ENCODE data around the gene RNPEP.
A peak's percentile ranks its signal among the peaks of the same experiment; 100 is the strongest.

RNPEP gene

DNA sequence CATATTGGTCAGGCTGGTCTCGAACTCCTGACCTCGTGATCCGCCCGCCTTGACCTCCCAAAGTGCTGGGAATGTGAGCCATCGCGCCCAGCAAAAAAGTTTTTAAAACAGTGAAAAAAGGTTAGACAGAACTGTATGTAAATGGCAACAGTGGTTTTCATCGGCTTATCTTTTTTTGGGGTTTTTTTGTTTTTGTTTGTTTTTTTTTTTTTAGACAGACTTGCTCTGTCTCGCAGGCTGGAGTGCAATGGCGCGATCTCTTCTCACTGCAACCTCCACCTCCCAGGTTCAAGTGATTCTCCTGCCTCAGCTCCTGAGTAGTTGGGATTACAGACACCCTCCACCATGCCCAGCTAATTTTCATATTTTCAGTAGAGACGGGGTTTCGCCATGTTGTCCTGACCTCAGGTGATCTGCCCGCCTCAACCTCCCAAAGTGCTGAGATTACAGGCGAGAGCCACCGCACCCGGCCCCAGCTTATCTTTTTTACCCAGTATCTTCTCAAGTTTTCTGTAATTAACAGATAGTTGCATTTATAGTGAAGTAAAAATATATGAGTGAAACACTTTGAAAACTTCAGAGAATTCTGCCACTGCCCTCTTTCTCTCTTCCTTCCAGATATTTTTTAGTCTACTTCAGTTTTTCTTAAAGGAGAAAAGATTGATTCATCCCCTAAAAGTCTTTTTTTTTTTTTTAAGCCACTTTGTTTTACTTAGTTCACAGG, 14.1 kb upstream of the RNPEP start:
- Histone ChIP-seq H4K91ac (ENCODE audit: low read depth, low read length, poor library complexity) (no peak overlapping the region), H3K14ac (ENCODE audit: low read length) (no peak overlapping the region), H3K4me2 (ENCODE audit: insufficient read depth, low read length, poor library complexity, severe bottlenecking) (no peak overlapping the region), H2AK5ac (ENCODE audit: low read depth, low read length) (no peak overlapping the region), H2BK15ac (ENCODE audit: low read length) (no peak overlapping the region), H3K27me3 (ENCODE audit: control insufficient read depth in 3 of 3, insufficient read depth in 3 of 3, low read depth in 1 of 3, low read length in 3 of 3) (no peaks in the 10 kb centered on the region), H4K8ac (ENCODE audit: low read depth, low read length) (no peak overlapping the region), H3K4me3 (ENCODE audit: low read length in 2 of 2) (no peak overlapping the region), H3K27ac (replicated peaks; ENCODE audit: low read length) (no peak overlapping the region), H3K18ac (ENCODE audit: low read length) (no peak overlapping the region), H3K79me1 (ENCODE audit: low read depth, low read length) (no peaks in the 10 kb centered on the region), H3K23ac (ENCODE audit: low read depth, low read length, poor library complexity) (no peak overlapping the region), H3K4ac (ENCODE audit: low read length) (no peak overlapping the region), H3K36me3 (replicated peaks in 1 of 2; ENCODE audit: control insufficient read depth in 2 of 2, insufficient read depth in 2 of 2, low read length in 2 of 2) (peaks cover 15 to 68% of the 10 kb centered on the region in 2 donors), H2BK120ac (ENCODE audit: low read depth, low read length) (no peak overlapping the region), H3K9ac (ENCODE audit: low read depth, low read length, poor library complexity) (no peak overlapping the region), H2BK5ac (ENCODE audit: low read length) (no peak overlapping the region), H2BK12ac (ENCODE audit: low read length) (no peak overlapping the region), H3K4me1 (ENCODE audit: control insufficient read depth in 2 of 2, insufficient read depth in 1 of 2, low read depth in 1 of 2, low read length in 2 of 2) (no peaks in the 10 kb centered on the region), H3K9me3 (replicated peaks in 1 of 2; ENCODE audit: control insufficient read depth in 2 of 2, insufficient read depth in 1 of 2, low read depth in 1 of 2, low read length in 2 of 2) (no peaks in the 10 kb centered on the region), H2AFZ (ENCODE audit: low read length) (no peak overlapping the region)
- WGBS, 2 donors (ENCODE audit: extremely low coverage in 2 of 2, insufficient read length in 2 of 2, insufficient replicate concordance in 1 of 2): no CpG with 5 or more reads among the region's 16 CpGs
- no peak for DNase-seq (ENCODE audit: low spot score)

DNA sequence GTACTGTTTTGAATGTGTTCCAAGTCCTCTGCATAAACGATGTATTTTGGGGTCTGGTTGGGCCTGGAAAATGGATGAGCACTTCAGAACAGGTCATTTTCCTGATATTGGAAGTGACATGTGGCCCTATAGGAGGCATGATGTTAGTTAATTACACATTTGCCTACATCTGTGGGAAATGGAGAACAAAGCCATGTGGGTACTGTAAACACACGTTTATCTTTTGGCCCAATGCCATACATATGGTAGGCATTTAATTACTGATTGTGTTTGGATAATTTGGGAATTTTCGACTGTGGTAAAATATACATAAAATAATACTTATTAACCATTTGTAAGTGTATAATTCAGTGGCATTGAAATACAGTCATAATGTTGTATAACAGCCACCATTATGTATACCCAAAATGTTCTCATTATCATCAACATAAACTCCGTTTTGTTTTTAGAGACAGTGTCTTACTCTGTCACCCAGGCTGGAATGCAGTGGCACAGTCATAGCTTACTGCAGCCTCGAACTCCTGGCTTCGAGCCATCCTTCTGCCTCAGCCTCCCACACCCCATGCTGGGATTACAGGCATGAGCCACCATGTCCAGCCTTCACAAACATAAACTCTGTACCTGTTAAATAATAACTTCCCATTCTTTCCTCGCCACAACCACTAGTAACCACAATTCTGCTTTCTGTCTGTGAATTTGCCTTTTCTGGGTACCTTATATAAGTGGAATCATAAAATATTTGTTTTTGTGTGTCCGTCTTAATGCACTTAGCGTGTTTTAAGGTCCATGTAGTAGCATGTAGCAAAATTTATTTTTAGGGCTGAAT, 11.9 kb upstream of the RNPEP start:
- peaks cover 9 to 51% of the 10 kb centered on the region in 2 donors for H3K36me3 ChIP-seq (replicated peaks in 1 of 2; ENCODE audit: control insufficient read depth in 2 of 2, insufficient read depth in 2 of 2, low read length in 2 of 2)
- no peaks in the 10 kb centered on the region for H3K27me3 ChIP-seq (ENCODE audit: control insufficient read depth in 3 of 3, insufficient read depth in 3 of 3, low read depth in 1 of 3, low read length in 3 of 3)
- no peak overlapping the region for H3K18ac ChIP-seq (ENCODE audit: low read length)
- no peak overlapping the region for H2BK120ac ChIP-seq (ENCODE audit: low read depth, low read length)
- no peak overlapping the region for H3K4me3 ChIP-seq (ENCODE audit: low read length in 2 of 2)
- no peak overlapping the region for H3K9ac ChIP-seq (ENCODE audit: low read depth, low read length, poor library complexity)
- no CpG with 5 or more reads among the region's 9 CpGs for WGBS, 2 donors (ENCODE audit: extremely low coverage in 2 of 2, insufficient read length in 2 of 2, insufficient replicate concordance in 1 of 2)
- H2BK15ac ChIP-seq (ENCODE audit: low read length): no peak overlapping the region
- no peak overlapping the region for H3K14ac ChIP-seq (ENCODE audit: low read length)
- no peak overlapping the region for H2BK5ac ChIP-seq (ENCODE audit: low read length)
- no peak overlapping the region for H3K23ac ChIP-seq (ENCODE audit: low read depth, low read length, poor library complexity)
- H4K91ac ChIP-seq (ENCODE audit: low read depth, low read length, poor library complexity): no peak overlapping the region
- no peaks in the 10 kb centered on the region for H3K9me3 ChIP-seq (replicated peaks in 1 of 2; ENCODE audit: control insufficient read depth in 2 of 2, insufficient read depth in 1 of 2, low read depth in 1 of 2, low read length in 2 of 2)
- no peaks in the 10 kb centered on the region for H3K79me1 ChIP-seq (ENCODE audit: low read depth, low read length)
- no peaks in the 10 kb centered on the region for H3K4me1 ChIP-seq (ENCODE audit: control insufficient read depth in 2 of 2, insufficient read depth in 1 of 2, low read depth in 1 of 2, low read length in 2 of 2)
- no peak for DNase-seq (ENCODE audit: low spot score)
- no peak overlapping the region for H3K27ac ChIP-seq (replicated peaks; ENCODE audit: low read length)
- H4K8ac ChIP-seq (ENCODE audit: low read depth, low read length): no peak overlapping the region
- H3K4ac ChIP-seq (ENCODE audit: low read length): no peak overlapping the region
- no peak overlapping the region for H2AFZ ChIP-seq (ENCODE audit: low read length)
- H2AK5ac ChIP-seq (ENCODE audit: low read depth, low read length): no peak overlapping the region
- no peak overlapping the region for H2BK12ac ChIP-seq (ENCODE audit: low read length)
- no peak overlapping the region for H3K4me2 ChIP-seq (ENCODE audit: insufficient read depth, low read length, poor library complexity, severe bottlenecking)

DNA sequence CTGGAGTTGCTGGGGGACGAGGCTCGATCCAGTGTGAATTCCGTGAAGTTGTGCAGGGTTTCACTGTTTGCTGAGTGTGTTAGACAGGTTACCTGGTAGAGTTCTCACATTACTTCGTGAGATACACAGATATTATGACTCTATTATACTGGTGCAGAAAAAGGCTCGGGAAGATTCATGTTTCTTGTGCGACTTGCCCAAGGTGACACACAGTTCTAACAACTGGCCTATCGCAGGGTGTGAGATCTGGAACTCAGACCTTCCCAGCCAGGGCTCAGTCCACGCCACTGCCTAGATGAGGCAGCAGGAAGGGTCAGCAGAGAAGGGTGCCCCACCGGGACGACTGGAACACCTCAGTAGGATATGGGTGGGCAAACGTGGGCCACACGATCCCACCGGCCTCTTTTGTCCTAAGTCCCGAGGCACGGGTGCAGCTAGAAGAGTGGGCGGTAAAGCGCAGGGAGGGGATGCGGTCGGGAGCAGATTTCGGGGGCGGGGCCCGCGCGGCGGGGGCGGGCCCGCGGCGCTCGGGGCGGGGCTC, 296 bp upstream of the RNPEP start:
- H3K4me2 ChIP-seq (ENCODE audit: insufficient read depth, low read length, poor library complexity, severe bottlenecking): peak overlapping the region; percentile 95
- no peak overlapping the region for H3K27ac ChIP-seq (replicated peaks; ENCODE audit: low read length)
- H2BK15ac ChIP-seq (ENCODE audit: low read length): peak overlapping the region; percentile 82
- no peak overlapping the region for H2AK5ac ChIP-seq (ENCODE audit: low read depth, low read length)
- peak overlapping the region; percentile 13 for H3K9ac ChIP-seq (ENCODE audit: low read depth, low read length, poor library complexity)
- H2BK120ac ChIP-seq (ENCODE audit: low read depth, low read length): no peak overlapping the region
- H3K36me3 ChIP-seq (replicated peaks in 1 of 2; ENCODE audit: control insufficient read depth in 2 of 2, insufficient read depth in 2 of 2, low read length in 2 of 2): peaks cover 0 to 4% of the 10 kb centered on the region in 2 donors
- peak overlapping the region; percentile 82 for H2AFZ ChIP-seq (ENCODE audit: low read length)
- no peak overlapping the region for H4K91ac ChIP-seq (ENCODE audit: low read depth, low read length, poor library complexity)
- peaks cover 2% of the 10 kb centered on the region for H3K79me1 ChIP-seq (ENCODE audit: low read depth, low read length)
- H3K18ac ChIP-seq (ENCODE audit: low read length): peak overlapping the region; percentile 95
- no peak overlapping the region for H2BK12ac ChIP-seq (ENCODE audit: low read length)
- no peak for DNase-seq (ENCODE audit: low spot score)
- WGBS, 2 donors (ENCODE audit: extremely low coverage in 2 of 2, insufficient read length in 2 of 2, insufficient replicate concordance in 1 of 2): no CpG with 5 or more reads among the region's 31 CpGs
- peaks cover 0 to 3% (median 0%) of the 10 kb centered on the region in 3 experiments for H3K27me3 ChIP-seq (ENCODE audit: control insufficient read depth in 3 of 3, insufficient read depth in 3 of 3, low read depth in 1 of 3, low read length in 3 of 3)
- H2BK5ac ChIP-seq (ENCODE audit: low read length): no peak overlapping the region
- H3K14ac ChIP-seq (ENCODE audit: low read length): peak overlapping the region; percentile 98
- peak overlapping the region; percentile 86 for H4K8ac ChIP-seq (ENCODE audit: low read depth, low read length)
- peaks cover 2 to 5% of the 10 kb centered on the region in 2 donors for H3K4me1 ChIP-seq (ENCODE audit: control insufficient read depth in 2 of 2, insufficient read depth in 1 of 2, low read depth in 1 of 2, low read length in 2 of 2)
- no peak overlapping the region for H3K4ac ChIP-seq (ENCODE audit: low read length)
- H3K23ac ChIP-seq (ENCODE audit: low read depth, low read length, poor library complexity): peak overlapping the region; percentile 94
- H3K4me3 ChIP-seq (ENCODE audit: low read length in 2 of 2): peak overlapping the region; percentile 65 to 100
- H3K9me3 ChIP-seq (replicated peaks in 1 of 2; ENCODE audit: control insufficient read depth in 2 of 2, insufficient read depth in 1 of 2, low read depth in 1 of 2, low read length in 2 of 2): no peaks in the 10 kb centered on the region

DNA sequence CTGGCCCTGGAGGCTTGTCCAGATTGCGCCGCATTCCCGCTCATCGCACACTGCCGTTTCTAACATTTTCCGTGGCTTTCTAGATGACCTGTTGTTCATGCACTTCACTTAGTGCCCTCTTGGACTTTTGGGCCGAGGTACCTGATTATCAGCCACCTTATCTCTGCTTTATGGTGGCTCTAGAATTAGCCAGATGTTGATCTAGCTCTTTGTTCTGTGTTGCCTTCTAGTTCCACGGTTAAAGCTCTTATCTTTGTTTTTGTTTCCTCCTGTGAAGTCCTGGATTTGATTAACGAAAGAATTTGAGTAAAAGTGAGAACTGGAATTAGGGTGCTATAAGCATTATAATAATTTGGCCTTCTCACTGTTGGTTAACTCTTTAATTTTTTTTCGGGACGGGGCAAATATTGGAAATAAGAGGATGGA, 945 bp downstream of the RNPEP start:
- H2BK12ac ChIP-seq (ENCODE audit: low read length): no peak overlapping the region
- no peak overlapping the region for H2BK5ac ChIP-seq (ENCODE audit: low read length)
- peak overlapping the region; percentile 98 for H3K18ac ChIP-seq (ENCODE audit: low read length)
- peak overlapping the region; percentile 78 for H2BK15ac ChIP-seq (ENCODE audit: low read length)
- peak overlapping the region; percentile 94 for H3K23ac ChIP-seq (ENCODE audit: low read depth, low read length, poor library complexity)
- H3K27me3 ChIP-seq (ENCODE audit: control insufficient read depth in 3 of 3, insufficient read depth in 3 of 3, low read depth in 1 of 3, low read length in 3 of 3): peaks cover 0 to 3% (median 0%) of the 10 kb centered on the region in 3 experiments
- no peak overlapping the region for H3K27ac ChIP-seq (replicated peaks; ENCODE audit: low read length)
- peak overlapping the region; percentile 59 for H3K4me2 ChIP-seq (ENCODE audit: insufficient read depth, low read length, poor library complexity, severe bottlenecking)
- peak overlapping the region; percentile 29 for H4K8ac ChIP-seq (ENCODE audit: low read depth, low read length)
- no peak overlapping the region for H3K14ac ChIP-seq (ENCODE audit: low read length)
- WGBS, 2 donors (ENCODE audit: extremely low coverage in 2 of 2, insufficient read length in 2 of 2, insufficient replicate concordance in 1 of 2): no CpG with 5 or more reads among the region's 11 CpGs
- DNase-seq (ENCODE audit: low spot score): no peak
- no peak overlapping the region for H4K91ac ChIP-seq (ENCODE audit: low read depth, low read length, poor library complexity)
- H2AFZ ChIP-seq (ENCODE audit: low read length): peak overlapping the region; percentile 82
- H2BK120ac ChIP-seq (ENCODE audit: low read depth, low read length): peak overlapping the region; percentile 35
- H3K79me1 ChIP-seq (ENCODE audit: low read depth, low read length): peaks cover 2% of the 10 kb centered on the region
- peak overlapping the region; percentile 65 to 100 for H3K4me3 ChIP-seq (ENCODE audit: low read length in 2 of 2)
- no peaks in the 10 kb centered on the region for H3K9me3 ChIP-seq (replicated peaks in 1 of 2; ENCODE audit: control insufficient read depth in 2 of 2, insufficient read depth in 1 of 2, low read depth in 1 of 2, low read length in 2 of 2)
- H3K4ac ChIP-seq (ENCODE audit: low read length): no peak overlapping the region
- peaks cover 2 to 5% of the 10 kb centered on the region in 2 donors for H3K4me1 ChIP-seq (ENCODE audit: control insufficient read depth in 2 of 2, insufficient read depth in 1 of 2, low read depth in 1 of 2, low read length in 2 of 2)
- H3K9ac ChIP-seq (ENCODE audit: low read depth, low read length, poor library complexity): peak overlapping the region; percentile 98
- H3K36me3 ChIP-seq (replicated peaks in 1 of 2; ENCODE audit: control insufficient read depth in 2 of 2, insufficient read depth in 2 of 2, low read length in 2 of 2): peaks cover 0 to 7% of the 10 kb centered on the region in 2 donors
- no peak overlapping the region for H2AK5ac ChIP-seq (ENCODE audit: low read depth, low read length)

Data from neuronal stem cell (in vitro differentiated cells).